OCI-LY7 (cell line): ENCODE measurements around the gene BABAM1. TPM values are rescaled to one million over a fixed set of nuclear protein-coding genes. Genes with fewer than 3 reads are reported as not detected.

Source experiments
- BruUV-seq: library from RNA; stranded (reverse); fragments of 400-500 nt; replicated peaks from 2 replicates; lab custom pipeline; 2021; lab: Mats Ljungman, UMichigan
- CTCF ChIA-PET: fragments of 300-600 bp; sonication (Branson Sonifier 250); formaldehyde crosslinking; loops from one replicate; lab custom pipeline; 2022; ENCODE audit warnings: antibody characterized with exemption; ENCODE audit not compliant: unreplicated experiment; lab: Charles Lee
- POLR2A ChIA-PET: fragments of 300-600 bp; sonication (Branson Sonifier 250); formaldehyde crosslinking; loops from one replicate; lab custom pipeline; 2022; ENCODE audit warnings: antibody characterized with exemption; lab: Charles Lee
- DNase-seq: peaks from one replicate; pipeline ENCODE4 v3.0.0-alpha.2; 2015; ENCODE audit warnings: low spot score
- H2AFZ ChIP-seq: fragments of 200-600 bp; sonication (generic), shearing (Covaris generic); 2 replicates; pipeline ENCODE4 v1.6.1; 2014; ENCODE audit warnings: mild to moderate bottlenecking, antibody characterized with exemption, low read length, moderate library complexity
- H3K27ac ChIP-seq: fragments of 200-600 bp; sonication (generic); 2 replicates; pipeline ENCODE4 v1.5.1; 2014; ENCODE audit warnings: mixed run types, low read depth, mild to moderate bottlenecking, moderate library complexity, low read length, inconsistent platforms; ENCODE audit not compliant: poor library complexity, severe bottlenecking
- H3K36me3 ChIP-seq: fragments of 200-600 bp; sonication (generic); 2 replicates; pipeline ENCODE4 v1.6.1; 2014; ENCODE audit warnings: mild to moderate bottlenecking, antibody characterized with exemption, low read length, moderate library complexity, mixed read lengths; ENCODE audit not compliant: insufficient read depth
- H3K4me1 ChIP-seq: fragments of 200-600 bp; sonication (generic); 2 replicates; pipeline ENCODE4 v1.5.1; 2014; ENCODE audit warnings: mild to moderate bottlenecking, low read length; ENCODE audit not compliant: insufficient read depth, poor library complexity, severe bottlenecking
- H3K4me2 ChIP-seq: fragments of 200-600 bp; sonication (generic); 2 replicates; pipeline ENCODE4 v1.6.1; 2014; ENCODE audit warnings: mild to moderate bottlenecking, low read length
- H3K4me3 ChIP-seq: fragments of 200-600 bp; sonication (generic); 2 replicates; pipeline ENCODE4 v1.5.1; 2014; ENCODE audit warnings: mild to moderate bottlenecking, low read depth, low read length; ENCODE audit not compliant: poor library complexity, severe bottlenecking
- H3K79me2 ChIP-seq: fragments of 200-600 bp; sonication (generic); 2 replicates; pipeline ENCODE4 v1.6.1; 2016; ENCODE audit warnings: low read depth, mild to moderate bottlenecking, low read length, moderate library complexity, mixed read lengths; ENCODE audit not compliant: insufficient read depth
- H3K9me2 ChIP-seq: fragments of 200-600 bp; sonication (generic); 2 replicates; pipeline ENCODE4 v1.6.1; 2016; ENCODE audit warnings: mild to moderate bottlenecking, low read length, mixed read lengths; ENCODE audit not compliant: insufficient read depth
- H3K9me3 ChIP-seq: fragments of 200-600 bp; sonication (generic); 2 replicates; pipeline ENCODE4 v1.6.1; 2014; ENCODE audit warnings: mild to moderate bottlenecking, mixed run types, low read length, mixed read lengths
- H4K20me1 ChIP-seq: fragments of 200-600 bp; sonication (generic); 2 replicates; pipeline ENCODE4 v1.6.1; 2014; ENCODE audit warnings: mild to moderate bottlenecking, antibody characterized with exemption, low read length, moderate library complexity, mixed read lengths; ENCODE audit not compliant: insufficient read depth
- EZH2phosphoT487 ChIP-seq: fragments of 200-600 bp; sonication (generic); IDR thresholded peaks from 2 replicates; pipeline ENCODE4 v1.6.1; 2018; ENCODE audit warnings: low read depth, borderline replicate concordance, mild to moderate bottlenecking, mixed run types, antibody characterized with exemption, low read length, moderate library complexity, mixed read lengths
- intact Hi-C: fragments of 100-400 bp; cut with micrococcal nuclease; formaldehyde crosslinking; loops from one replicate; pipeline ENCODE4 v1.10.0; 2022; ENCODE audit not compliant: unreplicated experiment
- total RNA-seq, 2 experiments: library from RNA; depleted of rRNA in 1 of 2; stranded (reverse); fragments of >200 nt in 1 of 2; shearing (Covaris generic) in 1 of 2; gene quantifications; 2 replicates each; pipeline ENCODE4 v1.2.3, GENCODE V29; 2014 to 2022
- TF ChIP-seq, protein P1 (sequence below): fragments of 200-600 bp; sonication (generic); conservative IDR thresholded peaks from 2 replicates; pipeline ENCODE4 v1.5.1; 2014; ENCODE audit warnings: mild to moderate bottlenecking, antibody characterized with exemption, low read length, moderate library complexity, mixed read lengths

BABAM1 gene
- total RNA-seq, 2 experiments from 2014 or later = 79.0 to 118 TPM

DNA sequence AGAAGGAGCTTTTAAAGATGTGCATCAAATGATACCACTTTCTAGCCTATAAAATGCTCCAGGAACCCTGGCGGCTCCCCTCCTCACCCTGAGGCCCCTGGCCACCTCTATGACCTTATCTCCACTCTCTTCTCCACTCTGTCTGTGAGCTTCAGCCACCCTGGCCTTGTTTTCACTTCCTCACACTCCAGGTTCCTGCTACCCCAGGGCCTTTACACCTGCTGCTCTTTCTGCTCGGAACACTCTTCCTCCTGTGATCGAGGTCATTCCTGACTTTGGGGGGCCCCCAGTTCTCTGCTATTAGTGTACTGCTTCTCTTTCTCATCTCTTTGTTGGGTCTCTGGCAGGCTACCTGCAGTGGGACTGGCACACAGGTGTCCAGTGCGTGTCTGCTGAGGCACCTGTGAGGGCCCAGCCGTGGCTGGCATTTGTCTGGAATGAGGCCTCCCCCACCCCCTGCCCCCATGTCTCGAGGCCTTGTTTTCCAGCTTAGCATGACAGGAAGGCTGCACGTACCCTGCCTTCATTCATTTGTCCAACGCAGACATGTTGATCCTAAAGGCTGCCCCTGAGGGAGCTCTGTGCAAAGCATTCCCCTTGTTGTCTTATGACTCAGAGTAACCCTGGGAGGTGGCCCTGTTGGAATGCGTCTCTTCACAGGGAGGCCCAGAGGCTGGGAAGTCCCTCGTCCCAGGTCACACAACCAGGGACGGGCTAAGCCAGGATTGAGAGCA lies 44.4 kb downstream of the BABAM1 start:
- H3K79me2 ChIP-seq = peaks cover 25% of the 10 kb centered on the region
- peaks cover 19% of the 10 kb centered on the region for H3K4me1 ChIP-seq
- BruUV-seq = no TSS peak
- H3K4me3 ChIP-seq = no peak overlapping the region
- no peak for DNase-seq
- no peak overlapping the region for H3K4me2 ChIP-seq
- H2AFZ ChIP-seq = no peak overlapping the region
- ChIA-PET CTCF (no interaction called here), POLR2A (no interaction called here)
- 0 out of 2 replicates have a peak, but pooled peaks cover 5% of the 10 kb centered on the region for H4K20me1 ChIP-seq
- intact Hi-C loops = no loop called here
- no peaks in the 10 kb centered on the region for H3K9me2 ChIP-seq
- H3K9me3 ChIP-seq = no peaks in the 10 kb centered on the region
- H3K36me3 ChIP-seq = peaks cover 37% of the 10 kb centered on the region
- H3K27ac ChIP-seq = no peak overlapping the region
- TF ChIP-seq, protein P1, sequence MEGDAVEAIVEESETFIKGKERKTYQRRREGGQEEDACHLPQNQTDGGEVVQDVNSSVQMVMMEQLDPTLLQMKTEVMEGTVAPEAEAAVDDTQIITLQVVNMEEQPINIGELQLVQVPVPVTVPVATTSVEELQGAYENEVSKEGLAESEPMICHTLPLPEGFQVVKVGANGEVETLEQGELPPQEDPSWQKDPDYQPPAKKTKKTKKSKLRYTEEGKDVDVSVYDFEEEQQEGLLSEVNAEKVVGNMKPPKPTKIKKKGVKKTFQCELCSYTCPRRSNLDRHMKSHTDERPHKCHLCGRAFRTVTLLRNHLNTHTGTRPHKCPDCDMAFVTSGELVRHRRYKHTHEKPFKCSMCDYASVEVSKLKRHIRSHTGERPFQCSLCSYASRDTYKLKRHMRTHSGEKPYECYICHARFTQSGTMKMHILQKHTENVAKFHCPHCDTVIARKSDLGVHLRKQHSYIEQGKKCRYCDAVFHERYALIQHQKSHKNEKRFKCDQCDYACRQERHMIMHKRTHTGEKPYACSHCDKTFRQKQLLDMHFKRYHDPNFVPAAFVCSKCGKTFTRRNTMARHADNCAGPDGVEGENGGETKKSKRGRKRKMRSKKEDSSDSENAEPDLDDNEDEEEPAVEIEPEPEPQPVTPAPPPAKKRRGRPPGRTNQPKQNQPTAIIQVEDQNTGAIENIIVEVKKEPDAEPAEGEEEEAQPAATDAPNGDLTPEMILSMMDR = no peak
- TF ChIP-seq EZH2phosphoT487 = no peak

DNA sequence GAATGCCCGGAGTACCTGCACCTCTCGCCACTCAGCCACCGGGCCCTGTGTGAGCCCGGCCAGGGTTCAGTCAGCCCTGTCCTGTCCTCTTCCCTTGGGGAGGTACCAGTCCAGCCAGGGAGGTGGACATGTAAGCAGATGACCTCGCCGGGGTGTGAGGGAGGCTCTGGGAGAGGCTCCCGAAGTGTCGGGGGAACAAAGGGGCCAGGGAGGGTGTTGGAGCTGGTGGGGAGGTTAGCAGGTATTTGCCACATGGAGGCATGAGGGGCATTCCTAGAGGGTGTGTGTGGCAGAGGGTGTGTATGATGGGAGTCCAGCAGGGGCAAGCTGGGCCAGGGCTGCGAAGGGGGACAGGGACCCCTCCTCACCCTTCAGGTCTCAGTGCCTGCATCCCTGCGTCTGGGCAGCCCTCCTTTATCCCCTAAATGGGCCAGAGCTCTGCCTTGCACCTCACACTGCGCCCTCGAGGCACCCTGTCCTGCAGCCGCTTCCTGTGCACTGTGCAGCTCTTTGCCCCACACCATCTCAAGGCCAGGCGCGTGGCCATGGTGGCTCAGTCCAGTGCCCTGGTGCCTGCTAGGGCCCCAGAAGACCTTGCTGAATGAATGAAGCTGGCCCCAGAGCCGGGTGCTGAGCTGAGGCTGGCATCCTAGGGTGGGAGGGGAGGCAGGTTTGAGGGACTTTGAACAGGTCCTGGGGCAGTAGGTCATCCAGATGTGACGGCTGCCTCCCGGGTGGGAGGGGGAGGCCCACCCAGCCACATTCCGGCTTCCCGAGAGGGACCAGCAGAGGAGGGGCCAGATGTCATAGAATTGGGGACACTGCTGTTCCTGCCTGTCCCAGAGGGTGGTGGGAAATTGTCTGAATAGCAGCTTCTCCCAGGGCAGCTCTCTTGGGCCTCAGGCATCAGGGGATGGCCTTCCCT lies 45.2 kb downstream of the BABAM1 start:
- Histone ChIP-seq H3K36me3 (peaks cover 35% of the 10 kb centered on the region), H3K27ac (no peak overlapping the region), H3K9me3 (no peaks in the 10 kb centered on the region), H3K4me1 (peaks cover 18% of the 10 kb centered on the region), H3K79me2 (peaks cover 22% of the 10 kb centered on the region), H3K4me2 (no peak overlapping the region), H2AFZ (no peak overlapping the region), H3K9me2 (no peaks in the 10 kb centered on the region), H3K4me3 (no peak overlapping the region), H4K20me1 (0 out of 2 replicates have a peak, but pooled peaks cover 5% of the 10 kb centered on the region)
- no TSS peak for BruUV-seq
- ChIA-PET CTCF (no interaction called here), POLR2A (interaction anchor here (1.0 kb wide), 1 partner anchor 20 kb away, joined by 6 read pairs; no protein-coding TSS in a partner anchor)
- TF ChIP-seq, protein P1 = no peak
- TF ChIP-seq EZH2phosphoT487 = no peak
- intact Hi-C loops = no loop called here
- no peak for DNase-seq
